GM19455 (cell line): ENCODE measurements around the gene CCNC.
"Not testable (repeated sequence)": the region's sequence is repeated elsewhere in the genome, so short reads cannot be mapped to it uniquely, and the experiment has no call there.

Experiments
- ATAC-seq: cut with Tn5 transposase; IDR thresholded peaks from one replicate; pipeline ENCODE4 v1.9.1; 2021; ENCODE audit not compliant: unreplicated experiment

Gene CCNC

DNA sequence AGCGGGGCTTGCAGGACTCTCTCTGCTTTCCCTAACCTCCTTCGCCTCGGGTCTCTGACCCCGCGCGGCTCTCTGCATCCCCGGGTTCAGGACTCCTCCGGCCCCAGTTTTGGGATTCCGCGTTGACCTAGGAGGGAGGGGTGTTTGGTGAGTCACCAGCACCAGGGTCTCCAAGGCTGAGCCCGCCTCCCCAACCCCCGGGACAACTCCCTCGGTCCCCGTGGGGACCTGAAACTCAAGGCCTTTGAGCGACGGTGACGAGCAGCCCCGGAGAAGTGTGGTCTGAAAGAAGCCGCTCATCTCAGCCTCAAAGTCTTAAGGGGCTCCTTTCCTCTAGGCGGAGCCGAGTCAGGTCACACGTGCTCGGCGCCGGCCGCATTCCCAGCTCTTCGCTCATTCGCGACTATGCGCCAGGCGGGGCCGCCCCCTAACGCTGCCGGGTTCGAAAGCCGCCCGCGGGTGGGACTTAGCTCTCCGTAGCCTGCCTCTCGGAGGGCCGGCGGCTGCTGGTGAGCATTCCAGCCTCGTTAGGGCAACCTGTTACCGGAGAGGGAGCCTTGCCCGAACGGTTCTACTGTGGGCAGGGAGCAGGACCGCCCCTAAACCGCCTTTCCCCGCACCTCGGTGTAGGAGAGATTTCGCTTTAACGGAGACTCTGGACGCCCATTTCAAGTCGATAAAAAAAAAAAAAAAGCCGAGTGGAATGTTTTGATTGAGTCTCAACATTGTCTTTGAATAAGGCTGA, 35.1 kb upstream of the CCNC start:
- no peak for ATAC-seq

DNA sequence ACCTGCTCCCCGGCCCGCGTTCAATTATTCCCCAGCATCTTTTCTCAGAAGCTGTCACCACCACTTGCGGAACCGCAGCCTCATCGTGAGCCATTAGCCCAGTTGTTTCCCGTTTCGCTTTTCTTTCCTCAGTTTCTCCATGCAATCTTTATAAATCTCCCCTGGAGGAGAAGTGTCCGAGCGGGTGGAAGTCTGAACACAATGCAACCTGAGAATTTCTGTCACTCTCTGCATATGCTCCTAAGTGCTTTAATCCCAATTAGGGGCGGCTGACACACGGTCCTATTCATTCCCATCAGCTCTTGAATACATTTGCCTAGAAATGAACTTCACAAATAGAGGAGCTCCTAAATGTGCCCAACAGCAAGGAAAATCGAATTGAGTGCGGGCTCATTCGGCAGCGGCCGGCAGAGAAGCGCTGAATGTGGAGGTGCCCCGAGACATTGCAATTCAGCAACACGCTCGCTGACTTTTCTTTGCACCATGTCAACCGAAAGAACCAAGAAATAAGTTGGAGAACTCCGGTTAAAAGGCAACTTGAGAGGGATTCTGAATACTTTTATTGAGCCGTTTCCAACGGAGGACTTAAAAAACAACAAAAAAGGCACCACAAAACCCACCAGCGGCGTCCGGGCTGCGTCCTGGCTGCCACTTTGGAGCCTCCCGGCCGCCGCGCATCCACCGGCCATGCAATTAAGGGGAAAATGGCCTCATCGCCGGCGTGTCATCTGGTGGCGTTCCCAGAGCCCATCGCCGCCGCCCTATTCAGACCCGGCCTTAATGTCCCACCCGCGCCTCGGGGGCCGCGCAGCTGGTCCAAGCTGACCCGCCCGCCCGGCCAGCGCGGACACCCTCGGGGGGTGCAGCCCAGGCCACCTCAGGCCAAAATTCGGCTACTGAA, 34.3 kb upstream of the CCNC start:
- no peak for ATAC-seq

DNA sequence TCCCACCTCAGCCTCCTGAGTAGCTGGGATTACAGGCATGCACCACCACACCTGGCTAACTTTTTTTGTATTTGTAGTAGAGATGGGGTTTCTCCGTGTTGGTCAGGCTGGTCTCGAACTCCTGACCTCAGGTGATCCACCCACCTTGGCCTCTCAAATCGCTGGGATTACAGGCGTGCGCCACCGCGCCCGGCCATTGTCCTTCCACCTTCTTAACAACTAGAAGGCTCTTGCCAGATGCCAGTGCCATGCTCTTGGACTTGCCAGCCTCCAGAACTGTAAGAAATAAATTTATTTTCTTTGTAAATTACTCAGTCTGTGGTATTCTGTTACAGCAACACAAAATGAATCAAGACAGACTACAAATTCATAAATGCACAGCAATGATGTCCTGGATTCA, 26.2 kb upstream of the CCNC start:
- ATAC-seq: not testable (repeated sequence)

- ATAC-seq: no peak
Measured at GRCh38 chr6:99592900-99593299, 24.4 kb upstream of the CCNC start.

- ATAC-seq: no peak
Measured at GRCh38 chr6:99591673-99592364, 23.4 kb upstream of the CCNC start.

DNA sequence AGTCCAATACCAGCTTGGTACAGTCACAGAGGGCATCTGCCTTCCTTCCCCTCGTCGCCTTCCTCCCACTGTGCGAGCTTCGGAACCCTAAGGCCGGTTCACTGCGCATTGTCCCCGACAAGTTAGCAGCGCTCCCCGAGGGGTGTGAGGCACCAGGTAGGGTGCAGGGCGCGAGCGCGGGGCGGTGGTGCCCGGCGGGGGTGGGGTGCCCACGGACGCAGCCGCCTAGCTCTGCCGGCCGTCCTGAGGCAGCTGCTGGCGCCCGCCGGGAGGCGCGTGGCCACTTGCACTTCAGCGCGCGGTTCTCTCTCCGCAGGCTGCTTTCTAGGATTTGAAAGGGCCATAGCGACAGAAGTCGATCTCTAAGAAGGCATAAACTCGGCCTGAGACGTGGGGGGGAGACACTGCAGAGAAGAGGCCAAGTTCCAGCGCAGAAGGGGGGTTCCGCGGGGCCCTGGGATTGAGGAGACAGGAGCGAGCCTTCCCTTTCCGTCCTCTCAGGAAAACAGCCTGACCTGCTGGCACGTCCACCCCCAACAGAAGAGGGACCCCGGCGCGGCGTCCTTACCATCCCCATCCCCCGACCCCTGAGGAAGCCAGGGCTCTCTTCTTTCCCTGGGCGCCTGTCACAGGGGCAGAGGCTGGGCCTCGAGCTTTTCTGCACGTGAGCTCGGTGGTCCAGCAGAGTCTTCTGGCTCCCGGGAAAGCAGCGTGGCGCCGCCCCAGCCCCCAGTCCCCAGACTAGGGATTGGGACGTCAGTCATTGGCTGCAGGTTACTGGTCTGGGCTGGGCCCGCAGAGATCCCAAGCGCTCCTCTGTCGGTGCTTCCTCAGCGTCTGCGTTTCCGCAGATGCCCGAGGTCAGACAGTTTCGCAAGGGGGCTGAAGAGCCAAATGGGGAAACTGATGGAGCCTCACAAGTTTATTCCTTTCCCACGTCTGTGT, 22.5 kb upstream of the CCNC start:
- ATAC-seq: no peak

- no peak for ATAC-seq
Measured at GRCh38 chr6:99589907-99590493, 21.5 kb upstream of the CCNC start.

GRCh38 chr6:99589290-99589672, 20.8 kb upstream of the CCNC start:
- peak; percentile 22 for ATAC-seq

- ATAC-seq: peak; percentile 97
Measured at GRCh38 chr6:99588618-99589289, 20.3 kb upstream of the CCNC start.

GRCh38 chr6:99587792-99588191, 19.3 kb upstream of the CCNC start:
- no peak for ATAC-seq

- ATAC-seq: no peak
Measured at GRCh38 chr6:99579781-99580180, 11.3 kb upstream of the CCNC start.

GRCh38 chr6:99575544-99576227, 7.2 kb upstream of the CCNC start:
- no peak for ATAC-seq

GRCh38 chr6:99573980-99574617, 5.6 kb upstream of the CCNC start:
- ATAC-seq: no peak

DNA sequence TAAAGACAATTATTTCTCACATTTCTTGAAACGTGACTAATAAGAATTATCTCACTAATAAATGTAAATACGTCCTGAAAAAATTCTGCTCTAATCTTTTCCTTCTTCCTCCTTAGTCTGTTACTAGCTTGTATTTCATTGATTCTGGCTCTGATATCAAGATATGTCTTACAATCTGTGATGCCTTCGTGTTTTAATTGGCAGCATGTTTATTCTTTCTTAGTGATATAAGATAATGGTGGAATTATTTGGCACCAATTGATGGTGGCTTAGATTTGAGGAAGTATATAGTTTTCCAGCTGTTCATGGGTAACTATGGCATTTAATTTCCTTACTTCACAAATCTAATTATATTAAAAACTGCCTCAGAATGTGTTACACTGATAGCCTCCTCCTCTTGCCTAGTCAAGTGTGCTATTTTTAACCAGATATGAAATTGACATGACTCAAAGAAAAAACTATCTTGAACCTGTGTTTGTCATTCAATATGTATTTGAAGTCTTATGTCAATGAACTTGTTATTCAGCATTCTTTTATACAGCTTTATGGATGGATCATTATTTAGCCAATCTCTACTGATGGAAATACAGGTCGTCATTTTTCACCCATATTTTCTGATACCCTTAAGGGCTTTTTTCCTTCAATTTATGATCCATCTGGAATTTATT, 5.3 kb downstream of the CCNC start:
- ATAC-seq: no peak

- ATAC-seq: no peak
Measured at GRCh38 chr6:99560668-99561067, 7.8 kb downstream of the CCNC start.

DNA sequence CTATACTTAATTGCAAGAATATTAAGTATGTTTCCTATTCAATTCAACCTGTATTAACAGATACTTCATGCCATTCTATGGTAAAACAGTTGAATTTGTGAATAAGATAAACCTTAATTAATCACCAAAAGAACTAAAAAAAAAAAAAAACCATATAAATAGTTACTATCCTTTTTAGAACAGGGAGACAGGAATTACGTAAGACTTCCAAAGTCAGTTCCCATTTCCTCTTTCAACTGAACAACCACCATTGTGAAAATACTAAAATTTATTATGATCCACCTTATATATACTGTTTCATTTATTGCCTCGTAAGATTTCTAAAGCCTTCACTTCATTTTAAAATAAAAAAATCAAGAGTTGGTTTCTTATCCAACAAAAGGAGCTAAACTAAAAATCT, 9.4 kb downstream of the CCNC start:
- ATAC-seq: no peak

DNA sequence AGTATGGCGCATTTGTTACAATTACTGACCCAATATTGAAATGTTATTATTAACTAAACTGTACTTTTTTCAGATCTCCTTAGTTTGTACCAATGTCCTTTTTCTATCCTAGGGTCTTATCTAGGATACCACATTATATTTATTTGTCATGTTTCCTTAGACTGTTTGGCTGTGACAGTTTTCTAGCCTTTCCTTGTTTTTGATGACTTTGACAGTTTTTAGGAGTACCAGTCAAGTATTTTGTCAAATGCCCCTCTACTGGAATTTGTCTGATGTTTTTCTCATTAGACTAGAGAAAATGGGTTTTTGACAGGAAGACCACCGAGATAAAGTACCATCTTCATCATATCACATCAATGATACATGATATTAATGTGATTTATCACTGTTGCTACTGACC, 14.6 kb downstream of the CCNC start:
- ATAC-seq: no peak
